SK-N-SH treated with all-trans-retinoic acid at 6 μM for 48 hours (cell line): ENCODE data around the gene UBE2L3.

Experiments
- ATAC-seq: fragments of 200-7000 bp; cut with Tn5 transposase; 3 replicates; pipeline ENCODE4 v1.9.1; 2020; ENCODE audit warnings: mild to moderate bottlenecking, moderate library complexity
- ARNTL ChIP-seq: fragments of 450-650 bp; formaldehyde crosslinking; IDR thresholded peaks from 2 replicates; pipeline ENCODE4 v1.5.0; 2020; ENCODE audit warnings: low read depth, mild to moderate bottlenecking, moderate library complexity, borderline replicate concordance
- BACH2 ChIP-seq: fragments of 250-450 bp; sonication (Bioruptor Pico); IDR thresholded peaks from 2 replicates; pipeline ENCODE4 v1.9.0; 2021; ENCODE audit warnings: mild to moderate bottlenecking, borderline replicate concordance
- CSDC2 ChIP-seq: fragments of 250-450 bp; sonication (Bioruptor Pico); IDR thresholded peaks from 2 replicates; pipeline ENCODE4 v1.5.0; 2020; ENCODE audit warnings: mild to moderate bottlenecking, moderate library complexity
- ESRRG ChIP-seq: fragments of 250-450 bp; sonication (Bioruptor Pico); IDR thresholded peaks from 2 replicates; pipeline ENCODE4 v1.6.1; 2021; ENCODE audit warnings: mild to moderate bottlenecking
- GLIS3 ChIP-seq: fragments of 250-450 bp; sonication (Bioruptor Pico); IDR thresholded peaks from 2 replicates; pipeline ENCODE4 v1.5.0; 2020; ENCODE audit warnings: mild to moderate bottlenecking, moderate library complexity
- ISL1 ChIP-seq: fragments of 250-450 bp; sonication (Bioruptor Pico); IDR thresholded peaks from 2 replicates; pipeline ENCODE4 v2.1.2; 2022; ENCODE audit warnings: mild to moderate bottlenecking, moderate library complexity
- OSR1 ChIP-seq: fragments of 250-450 bp; sonication (Bioruptor Pico); IDR thresholded peaks from 2 replicates; pipeline ENCODE4 v1.8.0; 2022; ENCODE audit warnings: moderate library complexity, mild to moderate bottlenecking, inconsistent platforms
- PPARA ChIP-seq: fragments of 250-450 bp; sonication (Bioruptor Pico); IDR thresholded peaks from 2 replicates; pipeline ENCODE4 v1.5.0; 2020; ENCODE audit warnings: mild to moderate bottlenecking, borderline replicate concordance
- RARB ChIP-seq: fragments of 250-450 bp; sonication (Bioruptor Pico); IDR thresholded peaks from 2 replicates; pipeline ENCODE4 v1.8.0; 2021; ENCODE audit warnings: mild to moderate bottlenecking, moderate library complexity
- SNAI2 ChIP-seq: fragments of 250-450 bp; sonication (Bioruptor Pico); IDR thresholded peaks from 2 replicates; pipeline ENCODE4 v1.5.0; 2020; ENCODE audit warnings: mild to moderate bottlenecking, moderate library complexity
- TCF4 ChIP-seq: fragments of 250-450 bp; sonication (Bioruptor Pico); IDR thresholded peaks from 2 replicates; pipeline ENCODE4 v1.8.0; 2021; ENCODE audit warnings: mild to moderate bottlenecking, moderate library complexity, borderline replicate concordance
- TOX ChIP-seq: fragments of 250-450 bp; sonication (Bioruptor Pico); IDR thresholded peaks from 2 replicates; pipeline ENCODE4 v1.8.0; 2021; ENCODE audit warnings: mild to moderate bottlenecking, moderate library complexity, borderline replicate concordance
- ZC3H10 ChIP-seq: fragments of 250-450 bp; sonication (Bioruptor Pico); IDR thresholded peaks from 2 replicates; pipeline ENCODE4 v1.5.1; 2021; ENCODE audit warnings: mild to moderate bottlenecking, moderate library complexity
- ZNF565 ChIP-seq: fragments of 450-650 bp; formaldehyde crosslinking; conservative IDR thresholded peaks from 2 replicates; pipeline ENCODE4 v1.5.0; 2020; ENCODE audit warnings: low read depth, mild to moderate bottlenecking, moderate library complexity
- ZNF70 ChIP-seq: fragments of 450-650 bp; formaldehyde crosslinking; IDR thresholded peaks from 2 replicates; pipeline ENCODE4 v1.5.0; 2020; ENCODE audit warnings: mild to moderate bottlenecking, moderate library complexity
- TF ChIP-seq, protein P1 (sequence below): fragments of 250-450 bp; sonication (Bioruptor Pico); IDR thresholded peaks from 2 replicates; pipeline ENCODE4 v1.5.0; 2020; ENCODE audit warnings: mild to moderate bottlenecking, moderate library complexity
- TF ChIP-seq, protein P2 (sequence below): fragments of 250-450 bp; sonication (Bioruptor Pico); IDR thresholded peaks from 2 replicates; pipeline ENCODE4 v1.8.0; 2021; ENCODE audit warnings: low read depth, mild to moderate bottlenecking, moderate library complexity, borderline replicate concordance
- TF ChIP-seq, protein P3 (sequence below): fragments of 250-450 bp; sonication (Bioruptor Pico); IDR thresholded peaks from 2 replicates; pipeline ENCODE4 v1.5.1; 2021; ENCODE audit warnings: mild to moderate bottlenecking, moderate library complexity
- TF ChIP-seq, protein P4 (sequence below): fragments of 250-450 bp; sonication (Bioruptor Pico); IDR thresholded peaks from 2 replicates; pipeline ENCODE4 v1.8.0; 2020; ENCODE audit warnings: mild to moderate bottlenecking, moderate library complexity, borderline replicate concordance

The UBE2L3 gene

DNA sequence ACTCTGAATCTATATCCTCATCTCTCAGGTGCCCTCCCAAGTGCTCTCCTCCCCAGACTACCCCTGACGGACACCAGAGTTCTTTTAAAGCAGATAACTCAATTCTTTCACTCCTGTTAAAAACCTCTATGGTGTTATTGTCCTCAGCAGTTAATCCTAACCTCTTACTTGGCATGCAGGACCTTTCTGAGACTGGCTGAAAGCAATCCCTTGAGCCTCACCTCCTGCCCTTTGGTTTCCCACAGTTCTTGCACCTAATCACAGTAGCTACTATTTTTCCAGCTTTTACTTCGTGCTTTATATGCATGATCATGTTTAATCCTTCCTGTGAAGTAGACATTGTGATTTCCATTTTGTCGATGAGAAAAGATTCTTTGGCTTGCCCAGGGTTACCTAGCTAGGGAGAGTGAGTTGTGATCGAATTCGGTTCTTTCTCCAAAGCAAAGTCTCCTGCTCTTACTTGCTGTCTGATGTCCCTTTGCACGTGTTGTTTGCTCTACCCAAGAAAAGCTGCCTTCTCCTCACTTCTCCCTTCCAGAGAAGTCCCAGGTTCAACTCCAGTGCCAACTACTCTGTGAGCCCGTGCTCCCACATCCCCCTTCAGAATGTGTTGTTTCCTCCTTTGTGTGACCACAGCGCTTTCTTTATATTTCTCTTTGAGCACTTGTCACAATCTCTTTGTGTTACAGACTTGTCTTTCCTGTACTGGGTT lies 2.1 kb downstream of the UBE2L3 start:
- TF ChIP-seq OSR1 (CRISPR knock-in tag) (no peak), GLIS3 (CRISPR knock-in tag) (no peak), CSDC2 (CRISPR knock-in tag) (no peak), PPARA (CRISPR knock-in tag) (no peak), ZNF70 (no peak), RARB (CRISPR knock-in tag) (no peak), SNAI2 (CRISPR knock-in tag) (no peak), ZC3H10 (CRISPR knock-in tag) (no peak), BACH2 (CRISPR knock-in tag) (no peak), ARNTL (CRISPR knock-in tag) (no peak), TCF4 (CRISPR knock-in tag) (no peak)
- TF ChIP-seq, protein P1, sequence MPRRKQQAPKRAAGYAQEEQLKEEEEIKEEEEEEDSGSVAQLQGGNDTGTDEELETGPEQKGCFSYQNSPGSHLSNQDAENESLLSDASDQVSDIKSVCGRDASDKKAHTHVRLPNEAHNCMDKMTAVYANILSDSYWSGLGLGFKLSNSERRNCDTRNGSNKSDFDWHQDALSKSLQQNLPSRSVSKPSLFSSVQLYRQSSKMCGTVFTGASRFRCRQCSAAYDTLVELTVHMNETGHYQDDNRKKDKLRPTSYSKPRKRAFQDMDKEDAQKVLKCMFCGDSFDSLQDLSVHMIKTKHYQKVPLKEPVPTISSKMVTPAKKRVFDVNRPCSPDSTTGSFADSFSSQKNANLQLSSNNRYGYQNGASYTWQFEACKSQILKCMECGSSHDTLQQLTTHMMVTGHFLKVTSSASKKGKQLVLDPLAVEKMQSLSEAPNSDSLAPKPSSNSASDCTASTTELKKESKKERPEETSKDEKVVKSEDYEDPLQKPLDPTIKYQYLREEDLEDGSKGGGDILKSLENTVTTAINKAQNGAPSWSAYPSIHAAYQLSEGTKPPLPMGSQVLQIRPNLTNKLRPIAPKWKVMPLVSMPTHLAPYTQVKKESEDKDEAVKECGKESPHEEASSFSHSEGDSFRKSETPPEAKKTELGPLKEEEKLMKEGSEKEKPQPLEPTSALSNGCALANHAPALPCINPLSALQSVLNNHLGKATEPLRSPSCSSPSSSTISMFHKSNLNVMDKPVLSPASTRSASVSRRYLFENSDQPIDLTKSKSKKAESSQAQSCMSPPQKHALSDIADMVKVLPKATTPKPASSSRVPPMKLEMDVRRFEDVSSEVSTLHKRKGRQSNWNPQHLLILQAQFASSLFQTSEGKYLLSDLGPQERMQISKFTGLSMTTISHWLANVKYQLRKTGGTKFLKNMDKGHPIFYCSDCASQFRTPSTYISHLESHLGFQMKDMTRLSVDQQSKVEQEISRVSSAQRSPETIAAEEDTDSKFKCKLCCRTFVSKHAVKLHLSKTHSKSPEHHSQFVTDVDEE (CRISPR knock-in tag), result no peak
- TF ChIP-seq, protein P2, sequence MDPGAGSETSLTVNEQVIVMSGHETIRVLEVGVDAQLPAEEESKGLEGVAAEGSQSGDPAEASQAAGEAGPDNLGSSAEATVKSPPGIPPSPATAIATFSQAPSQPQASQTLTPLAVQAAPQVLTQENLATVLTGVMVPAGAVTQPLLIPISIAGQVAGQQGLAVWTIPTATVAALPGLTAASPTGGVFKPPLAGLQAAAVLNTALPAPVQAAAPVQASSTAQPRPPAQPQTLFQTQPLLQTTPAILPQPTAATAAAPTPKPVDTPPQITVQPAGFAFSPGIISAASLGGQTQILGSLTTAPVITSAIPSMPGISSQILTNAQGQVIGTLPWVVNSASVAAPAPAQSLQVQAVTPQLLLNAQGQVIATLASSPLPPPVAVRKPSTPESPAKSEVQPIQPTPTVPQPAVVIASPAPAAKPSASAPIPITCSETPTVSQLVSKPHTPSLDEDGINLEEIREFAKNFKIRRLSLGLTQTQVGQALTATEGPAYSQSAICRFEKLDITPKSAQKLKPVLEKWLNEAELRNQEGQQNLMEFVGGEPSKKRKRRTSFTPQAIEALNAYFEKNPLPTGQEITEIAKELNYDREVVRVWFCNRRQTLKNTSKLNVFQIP (CRISPR knock-in tag), result no peak
- no peak for ATAC-seq

DNA sequence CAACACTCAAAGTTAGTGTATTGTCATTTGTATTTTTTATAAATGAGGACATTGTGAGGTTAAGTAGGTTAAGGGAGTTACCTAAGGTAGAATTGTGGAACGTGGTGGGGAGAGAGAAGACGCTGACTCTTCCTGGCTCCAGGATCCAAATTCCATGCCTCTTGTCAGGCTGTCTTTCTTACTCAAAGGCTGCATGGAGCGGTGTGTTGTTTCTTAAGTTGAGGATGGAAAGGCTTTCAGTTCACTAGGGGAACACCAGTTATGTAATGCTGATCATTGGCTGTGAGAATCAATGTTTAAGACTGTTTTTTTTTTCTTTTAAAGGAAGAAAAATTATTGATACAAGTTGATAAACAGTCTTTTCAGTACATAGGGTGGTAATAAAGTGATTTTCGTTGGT lies 2.9 kb downstream of the UBE2L3 start:
- no peak for ATAC-seq
- TF ChIP-seq TOX (CRISPR knock-in tag), result no peak
- no peak for TF ChIP-seq ISL1 (CRISPR knock-in tag)
- TF ChIP-seq, protein P3, sequence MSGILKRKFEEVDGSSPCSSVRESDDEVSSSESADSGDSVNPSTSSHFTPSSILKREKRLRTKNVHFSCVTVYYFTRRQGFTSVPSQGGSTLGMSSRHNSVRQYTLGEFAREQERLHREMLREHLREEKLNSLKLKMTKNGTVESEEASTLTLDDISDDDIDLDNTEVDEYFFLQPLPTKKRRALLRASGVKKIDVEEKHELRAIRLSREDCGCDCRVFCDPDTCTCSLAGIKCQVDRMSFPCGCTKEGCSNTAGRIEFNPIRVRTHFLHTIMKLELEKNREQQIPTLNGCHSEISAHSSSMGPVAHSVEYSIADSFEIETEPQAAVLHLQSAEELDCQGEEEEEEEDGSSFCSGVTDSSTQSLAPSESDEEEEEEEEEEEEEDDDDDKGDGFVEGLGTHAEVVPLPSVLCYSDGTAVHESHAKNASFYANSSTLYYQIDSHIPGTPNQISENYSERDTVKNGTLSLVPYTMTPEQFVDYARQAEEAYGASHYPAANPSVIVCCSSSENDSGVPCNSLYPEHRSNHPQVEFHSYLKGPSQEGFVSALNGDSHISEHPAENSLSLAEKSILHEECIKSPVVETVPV (CRISPR knock-in tag), result no peak
- TF ChIP-seq TCF4 (CRISPR knock-in tag), result no peak
- TF ChIP-seq ZNF565 (CRISPR knock-in tag), result no peak
- no peak for TF ChIP-seq ZNF70
- no peak for TF ChIP-seq RARB (CRISPR knock-in tag)
- no peak for TF ChIP-seq GLIS3 (CRISPR knock-in tag)
- TF ChIP-seq, protein P2 (CRISPR knock-in tag), result no peak
- no peak for TF ChIP-seq ZC3H10 (CRISPR knock-in tag)
- TF ChIP-seq SNAI2 (CRISPR knock-in tag), result no peak
- TF ChIP-seq ARNTL (CRISPR knock-in tag), result no peak
- TF ChIP-seq, protein P4, sequence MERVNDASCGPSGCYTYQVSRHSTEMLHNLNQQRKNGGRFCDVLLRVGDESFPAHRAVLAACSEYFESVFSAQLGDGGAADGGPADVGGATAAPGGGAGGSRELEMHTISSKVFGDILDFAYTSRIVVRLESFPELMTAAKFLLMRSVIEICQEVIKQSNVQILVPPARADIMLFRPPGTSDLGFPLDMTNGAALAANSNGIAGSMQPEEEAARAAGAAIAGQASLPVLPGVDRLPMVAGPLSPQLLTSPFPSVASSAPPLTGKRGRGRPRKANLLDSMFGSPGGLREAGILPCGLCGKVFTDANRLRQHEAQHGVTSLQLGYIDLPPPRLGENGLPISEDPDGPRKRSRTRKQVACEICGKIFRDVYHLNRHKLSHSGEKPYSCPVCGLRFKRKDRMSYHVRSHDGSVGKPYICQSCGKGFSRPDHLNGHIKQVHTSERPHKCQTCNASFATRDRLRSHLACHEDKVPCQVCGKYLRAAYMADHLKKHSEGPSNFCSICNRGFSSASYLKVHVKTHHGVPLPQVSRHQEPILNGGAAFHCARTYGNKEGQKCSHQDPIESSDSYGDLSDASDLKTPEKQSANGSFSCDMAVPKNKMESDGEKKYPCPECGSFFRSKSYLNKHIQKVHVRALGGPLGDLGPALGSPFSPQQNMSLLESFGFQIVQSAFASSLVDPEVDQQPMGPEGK, result no peak
- TF ChIP-seq, all 23 proteins: peak for 0

DNA sequence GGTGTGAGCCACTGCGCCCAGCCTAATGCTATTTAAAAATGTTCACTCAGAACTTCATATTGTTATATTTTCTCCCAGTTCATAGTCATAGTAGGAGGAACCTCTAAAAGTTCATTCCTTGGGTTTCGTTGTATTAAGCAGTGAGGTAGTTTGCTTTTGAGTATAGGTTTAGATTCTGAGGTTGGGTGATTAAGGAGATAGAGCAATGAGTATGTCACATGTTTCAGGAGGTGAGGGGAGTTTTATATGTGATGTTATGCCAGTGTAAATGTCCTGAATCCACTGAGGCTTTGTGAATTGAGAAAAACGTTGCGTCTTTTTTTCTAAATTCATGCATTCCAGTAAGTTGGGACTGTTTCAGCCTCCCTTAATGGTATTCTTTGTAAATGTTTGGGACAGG lies 4.2 kb downstream of the UBE2L3 start:
- no peak for ATAC-seq
- TF ChIP-seq SNAI2 (CRISPR knock-in tag) (no peak), TOX (CRISPR knock-in tag) (no peak), PPARA (CRISPR knock-in tag) (no peak), BACH2 (CRISPR knock-in tag) (no peak), GLIS3 (CRISPR knock-in tag) (no peak), ARNTL (CRISPR knock-in tag) (no peak), ZC3H10 (CRISPR knock-in tag) (no peak), ESRRG (no peak)
- TF ChIP-seq, protein P1 (CRISPR knock-in tag), result no peak
- TF ChIP-seq, protein P3 (CRISPR knock-in tag), result no peak
